Testis (tissue), 3 donors: Measurements from ENCODE around the gene SERPINA1. TPM values are rescaled to one million over a fixed set of nuclear protein-coding genes. Genes with fewer than 3 reads are reported as not detected.

Source experiments
- DNase-seq: peaks from one replicate; pipeline ENCODE4 v3.0.0-alpha.2; 2019
- H3K27ac ChIP-seq, 2 donors: fragments of 200-600 bp; sonication (generic); one replicate each; pipeline ENCODE4 v1.5.1; 2019
- H3K27me3 ChIP-seq: fragments of 200-600 bp; sonication (generic); one replicate; pipeline ENCODE4 v1.5.1; 2019
- H3K36me3 ChIP-seq: fragments of 200-600 bp; sonication (generic); one replicate; pipeline ENCODE4 v1.5.1; 2017; ENCODE audit warnings: low read depth; ENCODE audit errors: missing control alignments
- H3K4me1 ChIP-seq: fragments of 200-600 bp; sonication (generic); one replicate; pipeline ENCODE4 v1.5.1; 2019
- H3K4me3 ChIP-seq, 2 donors: fragments of 200-600 bp; sonication (generic); one replicate each; pipeline ENCODE4 v1.5.1; 2017 to 2019
- H3K9me3 ChIP-seq: fragments of 200-600 bp; sonication (generic); one replicate; pipeline ENCODE4 v1.5.1; 2017
- POLR2A ChIP-seq: fragments of 450-650 bp; IDR thresholded peaks from one replicate; pipeline ENCODE4 v1.6.1; 2017; ENCODE audit warnings: antibody characterized with exemption, mild to moderate bottlenecking, moderate library complexity
- WGBS, 2 donors: methylation state at CpG; one replicate each; pipeline ENCODE4 v1.1.5; 2018; 5-methylcytosine and 5-hydroxymethylcytosine counted together
- intact Hi-C: fragments of 100-400 bp; cut with DNase I; formaldehyde crosslinking; loops from one replicate; pipeline ENCODE4 v1.15.1; 2023; ENCODE audit warnings: low total_unique reads
- polyA plus RNA-seq: library from polyadenylated mRNA; stranded (reverse); fragments of 350-450 nt; fragmentation: Illumina TruSeq; extraction: RNeasy Lipid Tissue Mini Kit (QIAGEN cat#74804); gene quantifications from one replicate; pipeline ENCODE4 v1.2.3, GENCODE V29; 2014; ENCODE audit warnings: low read depth, low replicate concordance; ENCODE audit not compliant: insufficient read depth
- total RNA-seq, 2 donors: library from RNA; depleted of rRNA; stranded (reverse); fragments of >200 nt; gene quantifications; one replicate each; pipeline ENCODE4 v1.2.3, GENCODE V29; 2016
- TF ChIP-seq, protein P1 (sequence below), 3 experiments: fragments of 450-650 bp in 2 of 3; fragments of 200-600 bp in 1 of 3; sonication (generic) in 1 of 3; IDR thresholded peaks; one replicate each; pipeline ENCODE4 v1.5.1; 2016 to 2019; ENCODE audit warnings: antibody characterized with exemption in 3 of 3, mild to moderate bottlenecking in 2 of 3, moderate library complexity in 1 of 3

The SERPINA1 gene
- total and polyA plus RNA-seq, 3 donors from 2014 or later = 1.0 to 123 (median 2.2) TPM

DNA sequence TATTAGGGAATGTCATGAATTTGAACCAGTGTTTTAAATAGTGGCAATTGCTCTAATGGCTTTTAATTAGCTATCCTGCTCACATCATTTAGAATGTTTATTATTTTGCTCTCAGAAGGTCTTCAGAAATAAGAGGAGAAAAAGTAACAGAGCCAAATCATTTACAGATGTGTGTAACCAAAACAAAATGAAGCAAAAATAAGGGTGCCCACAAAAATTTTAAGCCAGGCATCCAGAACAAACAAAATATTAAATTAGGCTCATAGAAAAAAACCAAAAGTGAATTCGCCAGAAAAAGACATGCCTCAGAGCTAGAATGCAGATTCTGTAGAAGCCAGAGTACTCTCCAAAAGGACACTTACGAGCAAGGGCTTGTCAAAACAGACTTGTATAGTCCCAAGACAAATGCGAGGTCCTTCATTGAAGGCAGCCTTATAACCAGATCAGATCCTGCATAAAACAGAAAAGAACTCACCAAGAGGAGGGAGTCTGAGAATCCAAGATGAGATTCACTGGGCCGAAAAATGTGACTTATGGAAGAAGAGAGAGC lies 20.2 kb upstream of the SERPINA1 start:
- 85 to 91% methylated on average over 4 of the region's 4 CpGs for WGBS, 2 donors
- no peak for DNase-seq
- TF ChIP-seq, protein P1, sequence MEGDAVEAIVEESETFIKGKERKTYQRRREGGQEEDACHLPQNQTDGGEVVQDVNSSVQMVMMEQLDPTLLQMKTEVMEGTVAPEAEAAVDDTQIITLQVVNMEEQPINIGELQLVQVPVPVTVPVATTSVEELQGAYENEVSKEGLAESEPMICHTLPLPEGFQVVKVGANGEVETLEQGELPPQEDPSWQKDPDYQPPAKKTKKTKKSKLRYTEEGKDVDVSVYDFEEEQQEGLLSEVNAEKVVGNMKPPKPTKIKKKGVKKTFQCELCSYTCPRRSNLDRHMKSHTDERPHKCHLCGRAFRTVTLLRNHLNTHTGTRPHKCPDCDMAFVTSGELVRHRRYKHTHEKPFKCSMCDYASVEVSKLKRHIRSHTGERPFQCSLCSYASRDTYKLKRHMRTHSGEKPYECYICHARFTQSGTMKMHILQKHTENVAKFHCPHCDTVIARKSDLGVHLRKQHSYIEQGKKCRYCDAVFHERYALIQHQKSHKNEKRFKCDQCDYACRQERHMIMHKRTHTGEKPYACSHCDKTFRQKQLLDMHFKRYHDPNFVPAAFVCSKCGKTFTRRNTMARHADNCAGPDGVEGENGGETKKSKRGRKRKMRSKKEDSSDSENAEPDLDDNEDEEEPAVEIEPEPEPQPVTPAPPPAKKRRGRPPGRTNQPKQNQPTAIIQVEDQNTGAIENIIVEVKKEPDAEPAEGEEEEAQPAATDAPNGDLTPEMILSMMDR (IDR thresholded peaks at IDR 0.05) = no peak
- no peak for TF ChIP-seq POLR2A
- H3K27me3 ChIP-seq = no peaks in the 10 kb centered on the region
- no peaks in the 10 kb centered on the region for H3K4me1 ChIP-seq
- H3K36me3 ChIP-seq = no peaks in the 10 kb centered on the region
- intact Hi-C loops = no loop called here
- no peak overlapping the region for H3K27ac ChIP-seq
- H3K4me3 ChIP-seq = no peak overlapping the region
- no peaks in the 10 kb centered on the region for H3K9me3 ChIP-seq

DNA sequence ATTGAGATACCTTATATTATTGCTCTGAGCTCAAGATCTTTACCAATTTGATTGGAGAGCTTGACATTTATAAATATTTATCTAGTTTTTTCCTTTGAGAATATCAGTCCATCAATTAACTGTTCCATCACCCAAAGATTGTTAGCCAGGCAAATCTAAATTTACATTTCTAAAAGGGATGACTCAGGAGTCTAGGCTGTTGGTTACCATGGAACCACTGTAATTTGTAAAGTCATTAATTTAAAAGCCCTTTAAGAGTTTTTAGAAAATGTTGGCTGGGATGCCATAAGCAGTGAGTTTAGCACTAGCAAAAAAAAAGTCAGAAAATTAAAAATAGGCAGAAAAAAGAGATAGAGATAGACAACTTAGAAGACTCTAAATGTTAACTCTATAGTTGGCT lies 19.5 kb upstream of the SERPINA1 start:
- H3K9me3 ChIP-seq = no peaks in the 10 kb centered on the region
- no peak overlapping the region for H3K4me3 ChIP-seq
- DNase-seq = no peak
- H3K27ac ChIP-seq = no peak overlapping the region
- TF ChIP-seq, protein P1 (IDR thresholded peaks at IDR 0.05) = no peak
- no peak for TF ChIP-seq POLR2A
- H3K27me3 ChIP-seq = no peaks in the 10 kb centered on the region
- intact Hi-C loops = no loop called here
- no peaks in the 10 kb centered on the region for H3K36me3 ChIP-seq
- no peaks in the 10 kb centered on the region for H3K4me1 ChIP-seq

DNA sequence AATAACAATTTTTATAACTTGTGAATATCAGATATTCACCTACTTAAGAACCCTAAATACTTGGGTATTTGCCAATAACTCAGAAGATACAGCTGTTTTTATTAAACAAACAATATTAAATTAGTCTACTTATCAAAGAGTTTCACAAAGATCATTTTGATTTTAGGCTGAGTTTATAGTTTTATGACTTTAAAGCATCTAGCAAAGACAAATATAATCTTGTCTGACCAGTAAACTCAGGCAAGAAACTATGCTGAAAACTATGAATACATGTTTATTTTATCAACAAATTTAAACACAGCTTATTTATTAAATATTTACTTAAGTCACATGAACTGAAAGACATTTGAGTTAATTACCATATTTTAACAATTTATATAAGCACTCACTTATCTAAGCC lies 18.5 kb upstream of the SERPINA1 start:
- Histone ChIP-seq H3K27me3 (no peaks in the 10 kb centered on the region), H3K27ac (no peak overlapping the region), H3K9me3 (no peaks in the 10 kb centered on the region), H3K4me1 (no peaks in the 10 kb centered on the region), H3K4me3 (no peak overlapping the region), H3K36me3 (no peaks in the 10 kb centered on the region)
- intact Hi-C loops = no loop called here
- no peak for DNase-seq
- TF ChIP-seq POLR2A = no peak
- TF ChIP-seq, protein P1 (IDR thresholded peaks at IDR 0.05) = no peak

DNA sequence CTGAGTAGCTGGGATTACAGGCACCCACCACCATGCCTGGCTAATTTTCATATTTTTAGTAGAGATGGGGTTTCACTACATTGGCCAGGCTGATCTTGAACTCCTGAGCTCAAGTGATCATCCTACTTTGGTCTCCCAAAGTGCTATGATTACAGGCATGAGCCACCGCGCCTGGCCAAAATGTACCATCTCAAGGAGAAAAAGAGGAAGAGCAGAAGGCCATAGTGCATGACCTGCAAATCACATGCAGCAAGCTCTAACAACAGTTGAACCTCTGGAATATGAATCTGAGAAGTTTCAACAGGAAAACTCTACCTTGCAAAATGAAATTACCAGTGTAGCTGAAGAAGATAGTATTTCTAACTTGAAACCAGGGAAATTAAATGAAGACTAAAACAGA lies 17.1 kb upstream of the SERPINA1 start:
- intact Hi-C loops = no loop called here
- WGBS, 2 donors = 80 to 92% methylated on average over 2 of the region's 2 CpGs

DNA sequence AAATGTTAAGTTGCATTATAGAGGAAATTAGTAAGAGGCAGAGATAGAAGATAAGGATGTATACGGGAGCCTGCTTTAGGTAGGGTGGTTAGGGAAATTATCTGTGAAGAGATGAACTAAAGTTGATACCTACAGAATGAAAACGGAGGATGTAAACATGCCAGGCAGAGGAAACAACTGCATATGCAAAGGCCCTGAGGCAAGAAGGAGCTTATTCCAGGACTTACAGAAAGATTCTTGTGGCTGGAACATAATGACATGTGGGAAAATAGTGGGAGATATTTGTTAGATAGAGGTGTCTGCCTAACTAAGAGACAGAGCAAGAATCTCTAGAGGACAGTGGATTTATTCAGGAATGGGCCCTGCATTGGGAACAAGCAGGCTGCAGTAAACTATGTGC lies 16.2 kb upstream of the SERPINA1 start:
- Histone ChIP-seq H3K4me3 (no peak overlapping the region), H3K36me3 (no peaks in the 10 kb centered on the region), H3K4me1 (no peaks in the 10 kb centered on the region), H3K27ac (no peak overlapping the region), H3K9me3 (no peaks in the 10 kb centered on the region), H3K27me3 (no peaks in the 10 kb centered on the region)
- intact Hi-C loops = no loop called here
- TF ChIP-seq, protein P1 (IDR thresholded peaks at IDR 0.05) = no peak
- TF ChIP-seq POLR2A = no peak
- 84% methylated on average over 2 of the region's 2 CpGs for WGBS, 2 donors
- DNase-seq = no peak

More for the DNA sequence above, 17.1 kb upstream of the SERPINA1 start:
- no peaks in the 10 kb centered on the region for H3K36me3 ChIP-seq
- no peak overlapping the region for H3K4me3 ChIP-seq
- H3K27me3 ChIP-seq = no peaks in the 10 kb centered on the region
- TF ChIP-seq POLR2A = no peak
- TF ChIP-seq, protein P1 (IDR thresholded peaks at IDR 0.05) = no peak
- H3K9me3 ChIP-seq = no peaks in the 10 kb centered on the region
- DNase-seq = no peak
- H3K27ac ChIP-seq = no peak overlapping the region
- H3K4me1 ChIP-seq = no peaks in the 10 kb centered on the region
